HCT116 (cell line): ENCODE results near the gene SLC12A7. TPM values are rescaled to one million over a fixed set of nuclear protein-coding genes. Genes with fewer than 3 reads are reported as not detected.

Source experiments
- ATAC-seq: fragments of 200-7000 bp; cut with Tn5 transposase; 2 replicates; pipeline ENCODE4 v1.9.1; 2020; ENCODE audit warnings: mild to moderate bottlenecking, moderate library complexity
- BruUV-seq: library from RNA; stranded (reverse); fragments of 400-500 nt; replicated peaks from 2 replicates; lab custom pipeline; 2021; lab: Mats Ljungman, UMichigan
- CTCF ChIA-PET: fragments of 300-600 bp; sonication (Branson Sonifier 250); formaldehyde crosslinking; loops from one replicate; lab custom pipeline; 2021; ENCODE audit warnings: antibody characterized with exemption; lab: Charles Lee
- POLR2A ChIA-PET: fragments of 300-600, 350-600 bp; sonication (Branson Sonifier 250); formaldehyde crosslinking; loops from one replicate; lab custom pipeline; 2021; ENCODE audit warnings: antibody characterized with exemption; lab: Charles Lee
- RAD21 ChIA-PET, 2 experiments: fragments of 300-600 bp; sonication (Branson Sonifier 250); formaldehyde crosslinking; loops; one replicate each; lab custom pipeline; 2023; ENCODE audit warnings: low total read pairs in 2 of 2; ENCODE audit not compliant: uncharacterized antibody in 2 of 2, unreplicated experiment in 2 of 2, low non-redundant PET in 1 of 2; lab: Charles Lee
- DNase-seq: peaks from one replicate; pipeline ENCODE4 v3.0.0-alpha.2; 2010; ENCODE audit warnings: low read depth, low spot score
- H2AFZ ChIP-seq: fragments of 200-600 bp; shearing (Covaris generic), sonication (generic); 2 replicates; pipeline ENCODE4 v1.6.1; 2017; ENCODE audit warnings: low read depth, mixed run types, mixed read lengths, antibody characterized with exemption, low read length; ENCODE audit not compliant: poor library complexity, severe bottlenecking
- H3K27ac ChIP-seq: 2 replicates; pipeline ENCODE4 v1.5.1; 2012; ENCODE audit warnings: low read depth, low read length
- H3K27me3 ChIP-seq: fragments of 200-600 bp; sonication (generic); 2 replicates; pipeline ENCODE4 v1.6.1; 2016; ENCODE audit warnings: mixed run types, low read length, mixed read lengths; ENCODE audit not compliant: insufficient read depth
- H3K36me3 ChIP-seq, 2 experiments: fragments of 200-500 bp in 1 of 2; fragments of 200-600 bp in 1 of 2; sonication (Bioruptor generic) in 1 of 2; sonication (generic) in 1 of 2; 2 replicates each; pipeline versions ENCODE4 v1.5.1 to v1.6.1; 2014 to 2016; ENCODE audit warnings: low read length in 2 of 2, inconsistent platforms in 1 of 2, mixed read lengths in 1 of 2, mixed run types in 1 of 2; ENCODE audit not compliant: insufficient read depth in 2 of 2, control insufficient read depth in 1 of 2
- H3K4me1 ChIP-seq, 2 experiments: fragments of 200-600 bp in 1 of 2; sonication (generic) in 1 of 2; 2 replicates each; pipeline versions ENCODE4 v1.5.1 to v1.6.1; 2012 to 2017; ENCODE audit warnings: low read length in 2 of 2, inconsistent platforms in 1 of 2, mild to moderate bottlenecking in 1 of 2, mixed read lengths in 1 of 2, mixed run types in 1 of 2, moderate library complexity in 1 of 2; ENCODE audit not compliant: insufficient read depth in 2 of 2, control insufficient read depth in 1 of 2
- H3K4me2 ChIP-seq: fragments of 200-600 bp; sonication (generic); 2 replicates; pipeline ENCODE4 v1.6.1; 2017; ENCODE audit warnings: mixed run types, low read length, mixed read lengths
- H3K4me3 ChIP-seq, 2 experiments: fragments of 200-600 bp in 1 of 2; sonication (generic) in 1 of 2; replicated peaks in 1 of 2; 2 replicates each; pipeline ENCODE4 v1.5.1; 2011 to 2016; ENCODE audit warnings: low read length in 2 of 2, control low read depth in 1 of 2, low read depth in 1 of 2, mild to moderate bottlenecking in 1 of 2, mixed read lengths in 1 of 2, mixed run types in 1 of 2
- H3K79me2 ChIP-seq: fragments of 200-600 bp; sonication (generic); 2 replicates; pipeline ENCODE4 v1.6.1; 2017; ENCODE audit warnings: mild to moderate bottlenecking, mixed run types, low read length, moderate library complexity, mixed read lengths; ENCODE audit not compliant: insufficient read depth
- H3K9ac ChIP-seq: fragments of 200-600 bp; sonication (generic); 2 replicates; pipeline ENCODE4 v1.6.1; 2016; ENCODE audit warnings: low read length, mixed read lengths
- H3K9me2 ChIP-seq: fragments of 200-600 bp; sonication (generic), shearing (Covaris generic); 2 replicates; pipeline ENCODE4 v1.6.1; 2017; ENCODE audit warnings: mixed run types, mild to moderate bottlenecking, moderate library complexity; ENCODE audit not compliant: insufficient read depth
- H3K9me3 ChIP-seq, 2 experiments: fragments of 200-500 bp in 1 of 2; fragments of 200-600 bp in 1 of 2; sonication (Bioruptor generic) in 1 of 2; sonication (generic) in 1 of 2; 2 replicates each; pipeline ENCODE4 v1.6.1; 2014 to 2017; ENCODE audit warnings: low read length in 2 of 2, mixed read lengths in 2 of 2, inconsistent platforms in 1 of 2, low read depth in 1 of 2, mild to moderate bottlenecking in 1 of 2, mixed run types in 1 of 2, moderate library complexity in 1 of 2; ENCODE audit not compliant: control insufficient read depth in 1 of 2, insufficient read depth in 1 of 2
- H4K20me1 ChIP-seq: fragments of 200-600 bp; sonication (generic), shearing (Covaris generic); 2 replicates; pipeline ENCODE4 v1.6.1; 2017; ENCODE audit warnings: mixed run types, mild to moderate bottlenecking, moderate library complexity; ENCODE audit not compliant: insufficient read depth
- CEBPB ChIP-seq: IDR thresholded peaks from 2 replicates; pipeline ENCODE4 v1.6.1; 2012; ENCODE audit warnings: low read depth
- ELF1 ChIP-seq: IDR thresholded peaks from 2 replicates; pipeline ENCODE4 v1.6.1; 2012; ENCODE audit warnings: low read depth, borderline replicate concordance
- EZH2 ChIP-seq: fragments of 200-600 bp; sonication (generic); IDR thresholded peaks from 2 replicates; pipeline ENCODE4 v1.6.1; 2017; ENCODE audit warnings: antibody characterized with exemption, mixed run types
- JUND ChIP-seq: IDR thresholded peaks from 2 replicates; pipeline ENCODE4 v1.6.1; 2012
- REST ChIP-seq: IDR thresholded peaks from 2 replicates; pipeline ENCODE4 v1.6.1; 2012; ENCODE audit warnings: low read depth
- SIN3A ChIP-seq: IDR thresholded peaks from 2 replicates; pipeline ENCODE4 v1.6.1; 2012; ENCODE audit warnings: low read depth
- SRF ChIP-seq: IDR thresholded peaks from 2 replicates; pipeline ENCODE4 v1.6.1; 2012; ENCODE audit warnings: low read depth
- TCF7L2 ChIP-seq: IDR thresholded peaks from 2 replicates; pipeline ENCODE4 v1.7.0; 2011; ENCODE audit warnings: borderline replicate concordance, inconsistent platforms; ENCODE audit not compliant: insufficient read depth, insufficient read length; ENCODE audit errors: extremely low read depth
- YY1 ChIP-seq: IDR thresholded peaks from 2 replicates; pipeline ENCODE4 v1.6.1; 2011; ENCODE audit warnings: low read length, low read depth, moderate library complexity, mild to moderate bottlenecking; ENCODE audit not compliant: insufficient replicate concordance; ENCODE audit errors: extremely low read depth
- ZBTB33 ChIP-seq: IDR thresholded peaks from 2 replicates; pipeline ENCODE4 v1.6.1; 2011; ENCODE audit warnings: mild to moderate bottlenecking, low read length, moderate library complexity; ENCODE audit not compliant: insufficient replicate concordance; ENCODE audit errors: extremely low read depth
- intact Hi-C: fragments of 100-400 bp; cut with micrococcal nuclease; formaldehyde crosslinking; loops from 2 replicates; pipeline ENCODE4 v1.10.0; 2022
- total RNA-seq: library from RNA; stranded (reverse); gene quantifications from one replicate; pipeline ENCODE4 v1.2.1, GENCODE V29; 2021; ENCODE audit not compliant: unreplicated experiment
- TF ChIP-seq, protein P1 (sequence below), 3 experiments: fragments of 200-600 bp in 1 of 3; sonication (generic) in 1 of 3; IDR thresholded peaks in 2 of 3; conservative IDR thresholded peaks in 1 of 3; 2 replicates each; pipeline ENCODE4 v1.5.1; 2012 to 2017; ENCODE audit warnings: low read depth in 2 of 3, low read length in 2 of 3, antibody characterized with exemption in 1 of 3, borderline replicate concordance in 1 of 3, control low read depth in 1 of 3, mild to moderate bottlenecking in 1 of 3, mixed read lengths in 1 of 3, mixed run types in 1 of 3, moderate library complexity in 1 of 3; ENCODE audit not compliant: insufficient read depth in 1 of 3

The SLC12A7 gene
- total RNA-seq, 1 experiment from 2014 or later = 29.6 TPM

DNA sequence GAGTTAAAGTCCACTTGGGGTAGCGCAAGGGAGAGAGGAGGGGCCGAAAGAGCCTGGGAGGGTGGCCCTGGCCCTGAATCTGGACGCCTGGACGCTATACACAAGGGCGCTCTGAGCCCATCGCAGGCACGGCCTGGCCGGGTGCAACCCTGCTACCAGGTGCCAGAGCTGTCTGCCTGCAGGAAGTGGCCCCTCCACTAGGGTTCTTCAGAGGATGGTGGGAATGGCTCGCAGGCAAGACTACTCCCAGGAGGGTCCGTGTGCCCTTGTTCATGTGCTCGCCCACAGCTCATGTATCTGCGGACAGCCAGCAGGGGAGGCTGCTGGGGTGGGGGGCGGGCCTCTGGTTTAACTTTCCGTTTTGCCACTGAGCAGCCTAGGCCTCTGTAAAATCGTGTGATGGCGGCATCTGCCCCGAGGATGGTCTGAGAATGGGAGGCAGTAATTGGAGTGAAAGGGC, 104.6 kb downstream of the SLC12A7 start:
- RAD21 ChIA-PET = no interaction called here
- Histone ChIP-seq H3K36me3 (0 out of 4 replicates have a peak, but pooled peaks cover 0 to 4% of the 10 kb centered on the region in 2 experiments), H3K27me3 (no peaks in the 10 kb centered on the region; the same call in 1 of the 2 replicates)
- TF ChIP-seq, protein P1, sequence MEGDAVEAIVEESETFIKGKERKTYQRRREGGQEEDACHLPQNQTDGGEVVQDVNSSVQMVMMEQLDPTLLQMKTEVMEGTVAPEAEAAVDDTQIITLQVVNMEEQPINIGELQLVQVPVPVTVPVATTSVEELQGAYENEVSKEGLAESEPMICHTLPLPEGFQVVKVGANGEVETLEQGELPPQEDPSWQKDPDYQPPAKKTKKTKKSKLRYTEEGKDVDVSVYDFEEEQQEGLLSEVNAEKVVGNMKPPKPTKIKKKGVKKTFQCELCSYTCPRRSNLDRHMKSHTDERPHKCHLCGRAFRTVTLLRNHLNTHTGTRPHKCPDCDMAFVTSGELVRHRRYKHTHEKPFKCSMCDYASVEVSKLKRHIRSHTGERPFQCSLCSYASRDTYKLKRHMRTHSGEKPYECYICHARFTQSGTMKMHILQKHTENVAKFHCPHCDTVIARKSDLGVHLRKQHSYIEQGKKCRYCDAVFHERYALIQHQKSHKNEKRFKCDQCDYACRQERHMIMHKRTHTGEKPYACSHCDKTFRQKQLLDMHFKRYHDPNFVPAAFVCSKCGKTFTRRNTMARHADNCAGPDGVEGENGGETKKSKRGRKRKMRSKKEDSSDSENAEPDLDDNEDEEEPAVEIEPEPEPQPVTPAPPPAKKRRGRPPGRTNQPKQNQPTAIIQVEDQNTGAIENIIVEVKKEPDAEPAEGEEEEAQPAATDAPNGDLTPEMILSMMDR (IDR thresholded peaks at IDR 0.05 in 2 of 3, conservative IDR thresholded peaks at IDR 0.05 in 1 of 3; ENCODE audit: borderline replicate concordance in 1 of 3, insufficient read depth in 1 of 3, low read depth in 2 of 3, low read length in 2 of 3) = peak in 1 of 3 experiments; percentile 10; a peak in 2 of 6 replicates
- TF ChIP-seq CEBPB (no peak), SIN3A (no peak)
- TF ChIP-seq, all 23 proteins: peak for 1
- Histone ChIP-seq H3K9me3 (no peaks in the 10 kb centered on the region), H3K9ac (no peak overlapping the region), H3K27ac (no peak overlapping the region; the same call in 1 of the 2 replicates), H2AFZ (no peak overlapping the region), H3K4me3 (no peak overlapping the region), H3K4me1 (peaks cover 43 to 67% of the 10 kb centered on the region in 2 experiments), H3K79me2 (no peaks in the 10 kb centered on the region), H4K20me1 (no peaks in the 10 kb centered on the region; the same call in 1 of the 2 replicates), H3K4me2 (no peak overlapping the region), H3K9me2 (no peaks in the 10 kb centered on the region)
- intact Hi-C loops = loop anchor here (10.0 kb wide), 1 partner anchor 158 kb away; no protein-coding TSS in a partner anchor
- POLR2A ChIA-PET = no interaction called here
- no peak for ATAC-seq
- no peak for DNase-seq
- CTCF ChIA-PET = interaction anchor here (1.9 kb wide), 1 partner anchor 73 kb away, joined by 7 read pairs; no protein-coding TSS in a partner anchor
- no TSS peak for BruUV-seq

DNA sequence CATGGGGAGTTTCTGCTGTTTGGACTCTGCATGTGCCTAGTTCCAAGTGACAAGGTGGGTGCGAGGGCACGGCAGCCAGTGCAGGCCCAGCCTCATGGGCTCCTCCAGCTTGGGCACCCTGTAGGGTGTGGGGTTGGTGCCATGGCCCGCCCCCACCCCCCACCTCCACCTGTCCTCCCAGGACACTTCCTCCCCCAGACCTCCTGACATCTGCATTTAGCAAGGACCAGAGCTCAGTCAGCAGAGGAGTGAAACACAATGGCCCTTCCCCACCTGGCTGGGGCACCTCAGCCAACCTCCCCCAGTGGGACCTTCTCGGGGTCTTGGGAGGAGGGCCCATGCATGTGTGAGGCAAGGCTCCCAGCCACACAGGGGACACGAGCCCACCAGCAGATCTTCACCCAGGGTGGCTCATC, 105.2 kb downstream of the SLC12A7 start:
- Histone ChIP-seq H3K4me1 (peaks cover 44 to 69% of the 10 kb centered on the region in 2 experiments), H3K36me3 (0 out of 4 replicates have a peak, but pooled peaks cover 0 to 4% of the 10 kb centered on the region in 2 experiments), H3K79me2 (no peaks in the 10 kb centered on the region), H2AFZ (no peak overlapping the region), H3K9me3 (no peaks in the 10 kb centered on the region), H4K20me1 (no peaks in the 10 kb centered on the region; the same call in 1 of the 2 replicates), H3K4me2 (no peak overlapping the region), H3K9ac (no peak overlapping the region), H3K4me3 (no peak overlapping the region), H3K27me3 (peaks cover 5% of the 10 kb centered on the region; the same call in 1 of the 2 replicates), H3K9me2 (no peaks in the 10 kb centered on the region), H3K27ac (no peak overlapping the region; the same call in 1 of the 2 replicates)
- RAD21 ChIA-PET = no interaction called here
- TF ChIP-seq REST (no peak), ZBTB33 (no peak), JUND (no peak), EZH2 (no peak), SRF (no peak), ELF1 (no peak), YY1 (no peak), TCF7L2 (no peak)
- POLR2A ChIA-PET = no interaction called here
- no peak for DNase-seq
- no TSS peak for BruUV-seq
- CTCF ChIA-PET = no interaction called here
- intact Hi-C loops = loop anchor here (10.0 kb wide), 1 partner anchor 158 kb away; no protein-coding TSS in a partner anchor
- no peak for ATAC-seq
